ENCODE data around the gene SPATS2L. TPM values are rescaled to one million over a fixed set of nuclear protein-coding genes. Genes with fewer than 3 reads are reported as not detected.

Gene SPATS2L
- total RNA-seq, 1 donor from 2014 or later: 44.2 TPM

GRCh38 chr2:200319548-200320337 is 13.2 kb downstream of the SPATS2L start:
- intact Hi-C loops (cut with micrococcal nuclease): no loop called here

GRCh38 chr2:200320344-200320743 is 13.9 kb downstream of the SPATS2L start:
- intact Hi-C loops (cut with micrococcal nuclease): no loop called here

GRCh38 chr2:200320991-200321390 is 14.5 kb downstream of the SPATS2L start:
- intact Hi-C loops (cut with micrococcal nuclease): no loop called here

- intact Hi-C loops (cut with micrococcal nuclease): no loop called here
Measured at GRCh38 chr2:200321780-200322534, 15.5 kb downstream of the SPATS2L start.

GRCh38 chr2:200322607-200323006 is 16.1 kb downstream of the SPATS2L start:
- intact Hi-C loops (cut with micrococcal nuclease): no loop called here

GRCh38 chr2:200324362-200324761 is 17.9 kb downstream of the SPATS2L start:
- intact Hi-C loops (cut with micrococcal nuclease): no loop called here

GRCh38 chr2:200329384-200329783 is 22.9 kb downstream of the SPATS2L start:
- intact Hi-C loops (cut with micrococcal nuclease): no loop called here

- intact Hi-C loops (cut with micrococcal nuclease): loop anchor here (2.0 kb wide), 1 partner anchor 21 kb away; no protein-coding TSS in a partner anchor
Measured at GRCh38 chr2:200329798-200330197, 23.3 kb downstream of the SPATS2L start.

- intact Hi-C loops (cut with micrococcal nuclease): loop anchor here (2.0 kb wide), 1 partner anchor 22 kb away; no protein-coding TSS in a partner anchor
Measured at GRCh38 chr2:200330351-200331060, 24.0 kb downstream of the SPATS2L start.

- intact Hi-C loops (cut with micrococcal nuclease): loop anchor here (2.0 kb wide), 1 partner anchor 22 kb away; no protein-coding TSS in a partner anchor
Measured at GRCh38 chr2:200331061-200331400, 24.5 kb downstream of the SPATS2L start.

- intact Hi-C loops (cut with micrococcal nuclease): no loop called here
Measured at GRCh38 chr2:200335657-200336056, 29.2 kb downstream of the SPATS2L start.

GRCh38 chr2:200336980-200337615 is 30.6 kb downstream of the SPATS2L start:
- intact Hi-C loops (cut with micrococcal nuclease): no loop called here

GRCh38 chr2:200337621-200338020 is 31.1 kb downstream of the SPATS2L start:
- intact Hi-C loops (cut with micrococcal nuclease): no loop called here

GRCh38 chr2:200338692-200339091 is 32.2 kb downstream of the SPATS2L start:
- intact Hi-C loops (cut with micrococcal nuclease): no loop called here

- intact Hi-C loops (cut with micrococcal nuclease): loop anchor here (5.0 kb wide), 1 partner anchor 33 kb away; the partner anchor contains the start of gene SPATS2L
Measured at GRCh38 chr2:200340508-200341224, 34.2 kb downstream of the SPATS2L start.

GRCh38 chr2:200341376-200341775 is 34.9 kb downstream of the SPATS2L start:
- intact Hi-C loops (cut with micrococcal nuclease): loop anchor here (5.0 kb wide), 1 partner anchor 34 kb away; the partner anchor contains the start of gene SPATS2L

- intact Hi-C loops (cut with micrococcal nuclease): loop anchor here (5.0 kb wide), 1 partner anchor 35 kb away; the partner anchor contains the start of gene SPATS2L
Measured at GRCh38 chr2:200342235-200342634, 35.7 kb downstream of the SPATS2L start.

GRCh38 chr2:200342654-200343053 is 36.2 kb downstream of the SPATS2L start:
- intact Hi-C loops (cut with micrococcal nuclease): loop anchor here (5.0 kb wide), 1 partner anchor 35 kb away; the partner anchor contains the start of gene SPATS2L

GRCh38 chr2:200344202-200344601 is 37.7 kb downstream of the SPATS2L start:
- intact Hi-C loops (cut with micrococcal nuclease): loop anchor here (5.0 kb wide), 1 partner anchor 37 kb away; the partner anchor contains the start of gene SPATS2L

- intact Hi-C loops (cut with micrococcal nuclease): no loop called here
Measured at GRCh38 chr2:200345975-200346374, 39.5 kb downstream of the SPATS2L start.

Measured in T-helper 1 cell treated with Interleukin-12 subunit alpha and Interleukin-12 subunit beta and Interleukin-4 antibody, amounts not matched to agents 30 ng/mL and 1 ng/mL, for 36 hours (primary cell).